AG09309 (cell line): ENCODE data around the gene JPH3.

ENCODE experiments used
- DNase-seq: peaks from one replicate; pipeline ENCODE4 v3.0.0-alpha.2; 2010; ENCODE audit warnings: low read depth
- H3K4me3 ChIP-seq: 2 replicates; pipeline ENCODE4 v1.5.1; 2011; ENCODE audit warnings: mild to moderate bottlenecking, low read depth, low read length, moderate library complexity; ENCODE audit not compliant: control insufficient read depth
- CTCF ChIP-seq: IDR thresholded peaks from 2 replicates; pipeline ENCODE4 v1.5.1; 2011; ENCODE audit warnings: mild to moderate bottlenecking, low read depth, low read length, inconsistent platforms; ENCODE audit not compliant: insufficient read depth, control insufficient read depth; ENCODE audit errors: missing control alignments

Gene JPH3

GRCh38 chr16:87559945-87560344 lies 42.4 kb upstream of the JPH3 start:
- no peak for DNase-seq
- no peak overlapping the region for H3K4me3 ChIP-seq
- TF ChIP-seq CTCF = no peak

GRCh38 chr16:87560428-87561199 lies 41.7 kb upstream of the JPH3 start:
- no peak for TF ChIP-seq CTCF
- H3K4me3 ChIP-seq = no peak overlapping the region
- no peak for DNase-seq

- TF ChIP-seq CTCF = no peak
- DNase-seq = no peak
These were observed 40.9 kb upstream of the JPH3 start for GRCh38 chr16:87561200-87562105.

GRCh38 chr16:87562201-87562600 lies 40.1 kb upstream of the JPH3 start:
- no peak for TF ChIP-seq CTCF
- DNase-seq = no peak
- no peak overlapping the region for H3K4me3 ChIP-seq

More at GRCh38 chr16:87561200-87562105, 40.9 kb upstream of the JPH3 start:
- no peak overlapping the region for H3K4me3 ChIP-seq

- DNase-seq = no peak
- TF ChIP-seq CTCF = no peak
- H3K4me3 ChIP-seq = no peak overlapping the region
These were observed 39.3 kb upstream of the JPH3 start for GRCh38 chr16:87563022-87563421.

GRCh38 chr16:87563714-87564523 lies 38.4 kb upstream of the JPH3 start:
- no peak for DNase-seq
- TF ChIP-seq CTCF = no peak
- no peak overlapping the region for H3K4me3 ChIP-seq
